A673 (cell line): ENCODE results near the gene PEX1.

Experiments used
- CTCF ChIP-seq: fragments of 300-800, 200-600 bp; sonication (generic); conservative IDR thresholded peaks from 2 replicates; pipeline ENCODE4 v1.5.1; 2017; ENCODE audit warnings: low read depth, mild to moderate bottlenecking, antibody characterized with exemption, low read length, moderate library complexity, mixed read lengths
- EZH2 ChIP-seq: fragments of 200-600 bp; sonication (generic); IDR thresholded peaks from 2 replicates; pipeline ENCODE4 v1.6.1; 2017; ENCODE audit warnings: borderline replicate concordance, low read depth, mild to moderate bottlenecking, mixed read lengths, antibody characterized with exemption, low read length; ENCODE audit not compliant: poor library complexity, severe bottlenecking

GRCh38 chr7:92563345-92563744, 35.0 kb upstream of the PEX1 start:
- TF ChIP-seq CTCF (no peak), EZH2 (no peak)
